Suppressor macrophage (primary cell): ENCODE results near the gene SETSIP.
"Not testable (repeated sequence)": the region's sequence is repeated elsewhere in the genome, so short reads cannot be mapped to it uniquely, and the experiment has no call there.

Experiments
- DNase-seq, 4 experiments: peaks; one replicate each; pipeline ENCODE4 v3.0.0-alpha.2; 2020 to 2022

SETSIP gene

GRCh38 chr1:92051948-92052347, 23.3 kb downstream of the SETSIP start:
- no peak for DNase-seq

- DNase-seq = no peak
Measured at GRCh38 chr1:92045766-92046495, 29.3 kb downstream of the SETSIP start.

GRCh38 chr1:92043621-92044020, 31.6 kb downstream of the SETSIP start:
- DNase-seq = no peak

GRCh38 chr1:92040971-92041370, 34.2 kb downstream of the SETSIP start:
- DNase-seq = no peak

- DNase-seq = no peak
Measured at GRCh38 chr1:92038695-92039346, 36.4 kb downstream of the SETSIP start.

GRCh38 chr1:92037400-92037799, 37.8 kb downstream of the SETSIP start:
- DNase-seq = no peak

GRCh38 chr1:92031281-92032110, 43.7 kb downstream of the SETSIP start:
- DNase-seq = no peak

GRCh38 chr1:92030656-92031107, 44.5 kb downstream of the SETSIP start:
- DNase-seq = peak; percentile 13 to 44 (median 27)

GRCh38 chr1:92029241-92029922, 45.8 kb downstream of the SETSIP start:
- DNase-seq = no peak

- peak in 1 of 4 experiments; percentile 4 for DNase-seq
Measured at GRCh38 chr1:92026806-92027205, 48.4 kb downstream of the SETSIP start.

- DNase-seq = not testable (repeated sequence)
Measured at GRCh38 chr1:92026042-92026441, 49.2 kb downstream of the SETSIP start.
